ENCODE measurements around the gene EPN2. TPM values are rescaled to one million over a fixed set of nuclear protein-coding genes. Genes with fewer than 3 reads are reported as not detected.
"Not testable (repeated sequence)": the region's sequence is repeated elsewhere in the genome, so short reads cannot be mapped to it uniquely, and the experiment has no call there.

Gene EPN2
- total RNA-seq, 1 experiment from 2014 or later = 19.1 TPM

GRCh38 chr17:19236351-19237138 is 621 bp upstream of the EPN2 start:
- DNase-seq (ENCODE audit: low read depth); in situ Hi-C loops (cut with HindIII; ENCODE audit: low pct_unique_long_range_greater_than_20kb, low sequenced_read_pairs): not testable (repeated sequence)

DNA sequence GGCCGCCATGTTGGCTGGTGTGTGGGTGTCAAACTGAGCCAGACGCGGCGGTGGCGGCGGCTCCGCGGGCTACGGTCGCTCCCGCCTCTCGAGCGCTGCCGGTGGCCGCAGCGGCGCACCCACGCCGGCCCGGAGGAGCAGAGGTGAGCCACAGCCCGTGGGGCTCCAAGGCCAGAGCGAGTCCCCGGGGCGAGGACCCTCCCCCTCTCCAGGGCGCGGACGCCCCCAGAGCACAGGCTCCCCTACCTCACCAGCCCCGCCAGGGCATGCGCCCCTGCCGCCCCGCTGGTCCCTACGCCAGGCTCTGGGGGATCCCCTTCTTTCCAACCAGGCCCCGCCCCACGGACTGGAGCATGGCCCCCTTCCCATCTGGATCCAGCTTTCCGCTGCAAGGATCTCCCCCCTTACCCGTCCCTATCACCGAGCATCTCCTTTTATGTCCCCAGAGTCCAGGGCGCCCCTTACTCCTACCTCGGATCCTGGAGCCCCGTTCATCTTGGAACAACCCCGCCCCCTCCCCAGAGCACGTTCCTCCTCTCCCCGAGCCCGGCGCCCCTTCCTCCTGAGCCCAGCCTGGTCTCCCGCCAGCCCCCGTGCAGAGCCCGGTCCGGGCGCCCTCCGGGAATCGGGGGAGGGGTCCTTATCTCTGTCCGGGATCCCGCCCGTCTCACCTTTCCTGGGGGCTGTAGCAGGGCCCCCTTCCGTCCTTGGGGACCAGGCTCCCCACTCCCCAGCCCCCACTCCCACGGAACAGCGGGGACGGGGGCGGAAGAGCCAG is 412 bp downstream of the EPN2 start:
- in situ Hi-C loops (cut with HindIII; ENCODE audit: low pct_unique_long_range_greater_than_20kb, low sequenced_read_pairs) = no loop called here
- peak; percentile 32 for DNase-seq (ENCODE audit: low read depth)

- in situ Hi-C loops (cut with HindIII; ENCODE audit: low pct_unique_long_range_greater_than_20kb, low sequenced_read_pairs) = no loop called here
- DNase-seq (ENCODE audit: low read depth) = no peak
Measured at GRCh38 chr17:19238167-19238505, 970 bp downstream of the EPN2 start.

- in situ Hi-C loops (cut with HindIII; ENCODE audit: low pct_unique_long_range_greater_than_20kb, low sequenced_read_pairs) = no loop called here
Measured at GRCh38 chr17:19239544-19239943, 2.4 kb downstream of the EPN2 start.

DNA sequence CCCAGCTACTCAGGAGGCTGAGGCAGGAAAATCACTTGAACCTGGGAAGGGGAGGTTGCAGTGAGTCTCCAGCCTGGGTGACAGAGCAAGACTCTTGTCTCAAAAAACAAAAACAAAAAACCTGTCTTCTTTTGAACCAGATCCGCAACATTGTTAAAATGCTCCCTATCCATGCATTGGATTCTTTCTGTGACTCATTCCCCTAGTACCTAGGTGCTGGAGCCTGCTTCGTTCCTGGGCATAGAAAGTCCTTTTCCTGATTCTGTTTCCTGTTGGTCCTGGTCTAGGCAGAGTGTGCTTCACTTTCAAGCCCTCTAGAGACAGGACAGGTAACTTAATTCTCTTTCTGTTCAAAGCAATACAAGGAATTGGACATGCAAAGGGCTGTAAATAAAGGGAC is 5.2 kb downstream of the EPN2 start:
- in situ Hi-C loops (cut with HindIII; ENCODE audit: low pct_unique_long_range_greater_than_20kb, low sequenced_read_pairs) = no loop called here
- no peak for DNase-seq (ENCODE audit: low read depth)

More at GRCh38 chr17:19239544-19239943, 2.4 kb downstream of the EPN2 start:
- no peak for DNase-seq (ENCODE audit: low read depth)

DNA sequence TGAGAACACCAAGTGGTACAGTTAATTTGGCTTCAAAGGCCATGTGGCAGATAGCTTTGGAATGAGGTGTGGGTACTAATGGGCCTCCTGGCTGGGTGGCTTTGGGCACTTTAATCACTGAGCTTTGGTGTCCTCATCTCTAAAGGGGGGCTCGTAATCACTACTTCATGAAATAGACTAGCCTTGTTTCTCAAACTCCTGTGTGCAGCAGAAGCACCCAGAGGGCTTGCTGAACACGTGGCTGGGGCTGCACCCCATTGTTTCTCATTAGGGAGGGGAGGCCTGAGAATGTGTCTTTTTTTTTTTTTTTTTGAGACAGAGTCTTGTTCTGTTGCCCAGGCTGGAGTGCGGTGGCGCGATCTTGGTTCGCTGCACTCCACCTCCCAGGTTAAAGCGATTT is 5.8 kb downstream of the EPN2 start:
- in situ Hi-C loops (cut with HindIII; ENCODE audit: low pct_unique_long_range_greater_than_20kb, low sequenced_read_pairs) = no loop called here
- no peak for DNase-seq (ENCODE audit: low read depth)

DNA sequence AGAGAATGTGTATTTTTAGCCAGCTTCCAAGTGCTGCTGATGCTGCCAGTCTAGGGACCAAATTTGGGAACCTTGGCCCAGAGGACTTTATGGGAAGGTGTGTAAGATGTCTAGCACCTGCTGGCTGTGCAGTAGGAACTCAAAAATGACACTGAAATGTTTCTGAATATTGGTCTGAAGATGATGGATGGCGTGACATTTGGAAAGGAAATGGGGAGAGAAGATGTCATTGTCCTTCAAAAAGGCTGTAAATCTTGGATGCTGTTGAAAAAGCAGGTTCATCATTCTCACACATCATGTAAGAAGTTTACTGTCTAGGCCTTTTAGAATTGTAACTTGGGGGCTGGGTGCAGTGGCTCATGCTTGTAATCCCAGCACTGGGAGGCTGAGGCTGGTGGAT is 6.7 kb downstream of the EPN2 start:
- DNase-seq (ENCODE audit: low read depth) = no peak
- in situ Hi-C loops (cut with HindIII; ENCODE audit: low pct_unique_long_range_greater_than_20kb, low sequenced_read_pairs) = no loop called here

DNA sequence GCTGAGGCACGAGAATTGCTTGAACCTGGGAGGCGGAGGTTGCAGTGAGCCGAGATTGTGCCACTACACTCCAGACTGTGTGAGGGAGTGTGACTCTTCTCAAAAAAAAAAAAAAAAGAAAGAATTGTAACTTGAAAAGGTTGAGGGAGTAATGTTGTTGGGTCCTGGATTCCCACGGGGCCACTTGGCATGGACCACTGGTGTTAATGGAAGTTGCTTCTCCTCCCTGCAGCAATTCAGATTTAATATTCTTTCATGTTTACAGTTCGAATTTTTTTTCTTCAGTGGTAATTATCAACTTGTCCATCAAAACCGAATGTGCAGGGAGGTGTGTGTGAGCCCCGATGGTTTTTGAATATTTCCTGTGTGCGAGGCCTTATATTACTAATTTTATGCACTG is 7.2 kb downstream of the EPN2 start:
- no peak for DNase-seq (ENCODE audit: low read depth)
- in situ Hi-C loops (cut with HindIII; ENCODE audit: low pct_unique_long_range_greater_than_20kb, low sequenced_read_pairs) = no loop called here

GRCh38 chr17:19244781-19245180 is 7.6 kb downstream of the EPN2 start:
- DNase-seq (ENCODE audit: low read depth) = no peak
- in situ Hi-C loops (cut with HindIII; ENCODE audit: low pct_unique_long_range_greater_than_20kb, low sequenced_read_pairs) = no loop called here

DNA sequence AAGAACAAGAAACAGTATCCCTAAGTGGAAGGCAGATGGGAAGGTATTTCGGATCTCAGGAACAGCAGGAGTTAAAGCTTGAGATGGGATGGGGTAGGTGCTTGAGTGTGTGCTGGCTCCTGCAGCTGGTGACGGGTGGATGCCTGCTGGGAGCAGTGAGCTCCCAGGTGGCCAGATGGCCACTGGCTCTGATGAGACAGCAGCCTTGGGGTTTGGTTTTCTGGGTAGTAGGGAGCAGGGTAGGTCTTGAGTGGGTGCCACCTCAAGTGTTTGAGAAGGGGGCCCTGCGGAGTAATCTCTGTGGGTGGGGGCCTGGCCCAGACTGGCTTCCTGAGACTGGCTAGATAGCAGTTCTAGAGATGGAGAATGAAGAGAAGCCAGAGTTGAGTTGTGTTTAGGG is 10.3 kb downstream of the EPN2 start:
- in situ Hi-C loops (cut with HindIII; ENCODE audit: low pct_unique_long_range_greater_than_20kb, low sequenced_read_pairs) = no loop called here

GRCh38 chr17:19248151-19248927 is 11.2 kb downstream of the EPN2 start:
- DNase-seq (ENCODE audit: low read depth) = no peak
- in situ Hi-C loops (cut with HindIII; ENCODE audit: low pct_unique_long_range_greater_than_20kb, low sequenced_read_pairs) = no loop called here

More for the DNA sequence above, 10.3 kb downstream of the EPN2 start:
- DNase-seq (ENCODE audit: low read depth) = no peak

DNA sequence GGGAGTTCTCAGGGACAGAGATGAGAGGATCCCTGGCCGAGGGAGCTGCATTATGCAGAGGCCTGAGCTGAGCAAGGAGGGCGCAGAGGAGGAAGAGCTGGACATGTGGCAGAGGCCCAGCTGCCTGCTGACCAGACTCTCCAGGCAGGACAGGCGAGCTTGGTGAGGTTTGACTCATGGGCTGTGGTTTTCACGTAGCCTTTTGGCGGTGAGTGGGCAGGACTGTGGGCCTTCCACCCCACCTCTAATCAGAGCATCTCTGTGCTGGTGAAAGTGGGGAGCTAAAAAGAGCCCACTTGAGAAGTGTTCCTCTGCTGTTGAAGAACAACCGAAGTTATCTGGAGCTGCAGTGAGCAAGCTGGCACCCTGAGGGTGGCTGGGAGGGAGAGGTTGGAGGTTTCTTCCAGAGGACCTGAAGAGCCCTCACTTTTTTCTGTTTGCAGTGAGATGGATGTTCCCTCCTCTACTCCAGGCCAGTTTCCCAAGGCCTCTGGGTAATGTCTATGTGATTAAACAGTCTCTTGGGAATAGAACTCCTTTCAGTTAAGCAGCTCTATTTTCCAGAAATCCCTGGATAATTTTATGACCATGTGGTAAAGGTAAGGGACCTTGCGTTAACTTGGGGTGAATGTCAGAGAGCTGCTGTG is 11.9 kb downstream of the EPN2 start:
- no peak for DNase-seq (ENCODE audit: low read depth)
- in situ Hi-C loops (cut with HindIII; ENCODE audit: low pct_unique_long_range_greater_than_20kb, low sequenced_read_pairs) = no loop called here

DNA sequence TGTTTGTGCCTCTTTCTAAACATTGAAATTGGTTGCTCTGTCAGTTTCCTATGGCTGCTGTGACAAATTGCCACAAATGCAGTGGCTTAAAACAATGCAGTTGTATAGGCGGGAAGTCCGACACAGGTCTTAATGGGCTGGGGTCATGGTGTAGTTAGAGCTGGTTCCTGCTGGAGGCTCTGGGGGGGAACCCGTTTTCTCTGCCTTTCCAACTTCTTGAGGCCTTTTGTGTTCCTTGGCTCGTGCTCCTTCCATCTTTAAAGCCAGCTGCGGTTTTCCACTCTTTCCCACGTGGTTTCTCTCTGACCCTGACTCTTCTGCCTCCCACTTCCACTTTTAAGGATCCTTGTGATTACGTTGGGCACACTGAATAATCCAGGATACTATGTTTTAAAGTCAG is 12.5 kb downstream of the EPN2 start:
- no peak for DNase-seq (ENCODE audit: low read depth)
- in situ Hi-C loops (cut with HindIII; ENCODE audit: low pct_unique_long_range_greater_than_20kb, low sequenced_read_pairs) = no loop called here

GRCh38 chr17:19250421-19251173 is 13.4 kb downstream of the EPN2 start:
- in situ Hi-C loops (cut with HindIII; ENCODE audit: low pct_unique_long_range_greater_than_20kb, low sequenced_read_pairs) = no loop called here
- DNase-seq (ENCODE audit: low read depth) = no peak

DNA sequence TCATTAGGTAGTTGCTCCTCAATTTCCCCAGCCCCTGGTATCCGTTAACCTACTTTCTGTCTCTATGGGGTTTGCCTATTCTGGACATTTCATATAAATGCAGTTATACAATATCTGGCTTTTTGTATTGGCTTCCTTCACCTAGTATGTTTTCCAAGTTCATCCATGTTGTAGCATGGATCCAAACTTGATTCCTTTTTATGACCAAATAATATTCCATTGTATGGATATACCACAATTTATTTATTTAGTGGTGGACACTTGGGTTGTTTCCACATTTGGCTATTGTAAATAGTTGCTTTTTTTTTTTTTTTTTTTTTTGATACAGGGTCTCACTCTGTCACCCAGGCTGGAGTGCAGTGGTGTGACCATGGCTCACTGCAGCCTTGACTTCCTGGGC is 15.9 kb downstream of the EPN2 start:
- no peak for DNase-seq (ENCODE audit: low read depth)
- in situ Hi-C loops (cut with HindIII; ENCODE audit: low pct_unique_long_range_greater_than_20kb, low sequenced_read_pairs) = no loop called here

DNA sequence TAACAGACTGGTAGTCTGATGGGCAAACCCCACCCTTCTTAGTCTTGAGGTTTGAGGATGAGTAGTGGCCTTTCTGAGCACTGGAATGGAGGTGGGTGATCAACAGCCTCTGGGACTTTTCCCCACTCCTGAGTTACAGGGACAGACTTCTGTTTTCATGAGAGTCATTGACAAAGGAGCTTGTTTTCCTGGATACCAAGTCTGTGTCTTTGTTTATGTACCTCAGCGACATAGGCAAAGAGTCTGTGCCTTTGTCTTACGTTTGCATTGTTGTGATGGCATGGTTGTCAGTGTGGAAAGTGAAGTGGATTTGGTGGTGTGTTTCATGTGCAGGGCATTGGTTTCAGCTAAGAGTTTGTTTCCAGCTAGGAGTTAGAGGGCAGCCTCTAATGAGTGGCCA is 17.5 kb downstream of the EPN2 start:
- no peak for DNase-seq (ENCODE audit: low read depth)
- in situ Hi-C loops (cut with HindIII; ENCODE audit: low pct_unique_long_range_greater_than_20kb, low sequenced_read_pairs) = no loop called here

GRCh38 chr17:19255279-19255678 is 18.1 kb downstream of the EPN2 start:
- in situ Hi-C loops (cut with HindIII; ENCODE audit: low pct_unique_long_range_greater_than_20kb, low sequenced_read_pairs) = no loop called here
- DNase-seq (ENCODE audit: low read depth) = no peak

GRCh38 chr17:19258371-19258770 is 21.2 kb downstream of the EPN2 start:
- DNase-seq (ENCODE audit: low read depth) = no peak
- in situ Hi-C loops (cut with HindIII; ENCODE audit: low pct_unique_long_range_greater_than_20kb, low sequenced_read_pairs) = no loop called here

Measured in Caki2 (cell line).